ENCODE data around the gene HEBP1.

HEBP1 gene

DNA sequence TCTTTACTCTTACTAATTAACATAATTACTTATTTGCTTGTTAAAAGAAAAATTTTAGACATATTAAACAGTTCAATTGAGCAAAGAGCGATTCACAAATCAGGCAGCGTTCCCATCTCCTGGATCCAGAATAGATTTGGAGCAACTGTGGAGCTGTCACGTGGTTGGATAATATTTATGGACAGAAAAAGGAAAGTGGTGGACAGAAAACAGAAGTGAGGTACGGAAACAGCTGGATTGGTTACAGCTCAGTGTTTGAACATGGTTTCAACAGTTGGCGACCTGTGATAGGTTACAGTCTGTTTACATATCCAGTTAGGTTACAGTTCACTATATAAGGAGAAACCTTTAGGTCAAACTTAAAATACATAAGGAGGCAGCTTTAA is 24.5 kb upstream of the HEBP1 start:
- no peak for TF ChIP-seq CTCF (IDR thresholded peaks at IDR 0.05; ENCODE audit: control insufficient read depth, extremely low read depth, insufficient read depth)
- DNase-seq (ENCODE audit: low read depth), result no peak
- no peak overlapping the region for H3K4me3 ChIP-seq (ENCODE audit: low read depth, low read length)

- no peak overlapping the region for H3K4me3 ChIP-seq (ENCODE audit: low read depth, low read length)
- peak; percentile 59 for TF ChIP-seq CTCF (IDR thresholded peaks at IDR 0.05; ENCODE audit: control insufficient read depth, extremely low read depth, insufficient read depth)
- DNase-seq (ENCODE audit: low read depth), result no peak
These were observed 23.9 kb upstream of the HEBP1 start for GRCh38 chr12:13023811-13024530.

DNA sequence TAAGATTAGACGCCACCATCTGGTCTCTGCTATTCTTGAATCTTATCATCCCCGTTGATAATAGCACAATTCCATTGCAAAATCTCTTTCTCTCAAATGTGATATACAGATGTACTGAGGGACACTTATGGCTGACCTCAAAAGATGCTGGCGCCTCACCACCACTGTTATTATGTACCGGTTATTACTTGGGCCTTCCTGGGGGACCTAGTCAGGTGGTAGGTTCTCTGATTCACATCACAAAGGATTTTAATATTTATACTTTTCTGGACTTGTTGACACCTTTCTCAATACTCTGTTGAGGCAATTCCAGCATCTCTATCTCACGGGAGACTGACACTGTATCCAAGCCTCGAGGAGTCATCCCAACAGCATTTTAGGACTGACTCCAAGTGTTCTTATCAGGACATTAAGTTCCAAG is 22.8 kb upstream of the HEBP1 start:
- H3K4me3 ChIP-seq (ENCODE audit: low read depth, low read length), result no peak overlapping the region
- no peak for DNase-seq (ENCODE audit: low read depth)
- no peak for TF ChIP-seq CTCF (IDR thresholded peaks at IDR 0.05; ENCODE audit: control insufficient read depth, extremely low read depth, insufficient read depth)

DNA sequence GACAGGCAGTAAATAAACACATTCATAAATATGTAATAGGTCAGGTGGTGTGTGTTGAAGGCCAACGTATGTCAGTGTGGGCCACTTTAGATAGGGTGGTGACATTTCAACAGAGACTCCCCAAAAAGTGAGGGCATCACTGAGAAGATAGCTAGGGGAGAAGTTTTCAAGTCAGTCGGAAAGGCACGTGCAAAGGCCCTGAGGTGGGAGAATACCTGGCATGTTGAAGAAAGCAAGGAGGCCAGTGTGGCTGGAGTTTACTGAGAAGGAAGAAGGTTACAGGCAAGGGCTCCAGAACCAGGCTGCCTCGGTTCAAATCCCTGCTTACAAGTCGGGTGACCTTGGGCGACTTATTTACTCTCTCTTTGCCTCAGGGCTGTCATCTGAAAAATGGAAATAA is 11.0 kb upstream of the HEBP1 start:
- no peak for DNase-seq (ENCODE audit: low read depth)
- TF ChIP-seq CTCF (IDR thresholded peaks at IDR 0.05; ENCODE audit: control insufficient read depth, extremely low read depth, insufficient read depth), result no peak
- H3K4me3 ChIP-seq (ENCODE audit: low read depth, low read length), result no peak overlapping the region

DNA sequence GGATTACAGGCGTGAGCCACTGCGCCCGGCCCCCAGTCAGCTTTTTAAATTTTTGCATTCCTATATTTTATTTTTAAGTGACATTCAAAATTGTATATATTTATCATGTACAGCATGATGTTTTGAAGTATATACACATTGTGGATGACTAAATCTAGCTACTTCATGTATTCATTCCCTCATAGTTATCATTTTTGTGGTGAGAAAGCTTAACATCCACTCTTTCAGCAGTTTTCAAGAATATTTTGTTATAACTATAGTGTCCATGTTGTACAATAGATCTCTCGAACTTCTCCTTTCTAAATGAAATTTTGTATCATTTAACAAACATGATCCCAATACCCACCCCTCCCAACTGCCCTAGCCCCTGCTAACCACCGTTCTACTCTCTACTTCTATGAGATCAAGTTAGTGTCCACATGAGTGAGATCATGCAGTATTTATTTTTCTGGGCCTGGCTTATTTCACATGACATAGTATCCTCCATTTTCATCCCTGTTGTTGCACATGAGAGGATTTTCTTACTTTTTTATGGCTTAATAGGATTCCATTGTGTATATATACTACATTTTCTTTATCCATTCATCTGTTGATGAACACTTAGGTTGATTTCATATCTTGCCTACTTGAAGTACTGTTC is 8.8 kb upstream of the HEBP1 start:
- DNase-seq (ENCODE audit: low read depth), result no peak
- TF ChIP-seq CTCF (IDR thresholded peaks at IDR 0.05; ENCODE audit: control insufficient read depth, extremely low read depth, insufficient read depth), result no peak
- H3K4me3 ChIP-seq (ENCODE audit: low read depth, low read length), result no peak overlapping the region

DNA sequence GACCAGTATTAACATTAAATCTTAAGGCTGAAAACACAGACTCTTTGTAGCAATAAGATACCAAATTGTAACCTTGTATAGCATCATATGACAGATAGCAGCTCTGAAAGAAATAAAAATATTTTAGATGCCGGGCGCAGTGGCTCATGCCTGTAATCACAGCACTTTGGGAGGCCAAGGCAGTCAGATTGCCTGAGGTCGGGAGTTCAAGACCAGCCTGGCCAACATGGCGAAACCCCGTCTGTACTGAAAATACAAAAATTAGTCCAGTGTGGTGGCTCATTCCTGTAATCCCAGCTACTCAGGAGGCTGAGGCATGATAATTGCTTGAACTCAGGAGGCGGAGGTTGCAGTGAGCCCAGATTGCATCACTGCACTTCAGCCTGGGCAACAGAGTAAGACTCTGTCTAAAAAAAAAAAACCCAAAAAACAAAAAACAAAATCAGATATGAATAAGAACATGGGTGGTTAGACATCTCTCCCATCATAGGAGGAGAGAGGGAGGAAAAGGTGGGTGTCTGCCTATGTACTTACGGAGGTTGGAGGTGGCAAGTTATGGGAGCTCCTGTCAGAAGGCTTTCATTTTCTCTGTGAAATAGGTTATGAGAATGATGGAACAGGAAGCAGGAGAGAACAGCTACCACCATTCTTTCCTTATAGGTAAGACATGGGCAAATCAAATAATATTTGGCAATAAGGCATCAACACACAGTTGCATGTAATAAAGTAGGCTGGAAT is 7.6 kb upstream of the HEBP1 start:
- no peak for DNase-seq (ENCODE audit: low read depth)
- TF ChIP-seq CTCF (IDR thresholded peaks at IDR 0.05; ENCODE audit: control insufficient read depth, extremely low read depth, insufficient read depth), result no peak
- no peak overlapping the region for H3K4me3 ChIP-seq (ENCODE audit: low read depth, low read length)
